Muscle of arm (tissue), 12 donors: ENCODE data around the gene HIRIP3. TPM values are rescaled to one million over a fixed set of nuclear protein-coding genes. Genes with fewer than 3 reads are reported as not detected.
"Not testable (repeated sequence)": the region's sequence is repeated elsewhere in the genome, so short reads cannot be mapped to it uniquely, and the experiment has no call there.

Source experiments
- DNase-seq: peaks from one replicate; pipeline ENCODE4 v3.0.0-alpha.2; 2013
- polyA plus RNA-seq, 12 donors: library from polyadenylated mRNA; unstranded; fragments of 120-200 nt; gene quantifications; one replicate each; pipeline ENCODE4 v1.2.1, GENCODE V29; 2013; ENCODE audit not compliant: insufficient read length in 12 of 12

HIRIP3 gene
- polyA plus RNA-seq, 12 donors: 10.2 to 15.6 (median 12.0) TPM; not detected in 1

DNA sequence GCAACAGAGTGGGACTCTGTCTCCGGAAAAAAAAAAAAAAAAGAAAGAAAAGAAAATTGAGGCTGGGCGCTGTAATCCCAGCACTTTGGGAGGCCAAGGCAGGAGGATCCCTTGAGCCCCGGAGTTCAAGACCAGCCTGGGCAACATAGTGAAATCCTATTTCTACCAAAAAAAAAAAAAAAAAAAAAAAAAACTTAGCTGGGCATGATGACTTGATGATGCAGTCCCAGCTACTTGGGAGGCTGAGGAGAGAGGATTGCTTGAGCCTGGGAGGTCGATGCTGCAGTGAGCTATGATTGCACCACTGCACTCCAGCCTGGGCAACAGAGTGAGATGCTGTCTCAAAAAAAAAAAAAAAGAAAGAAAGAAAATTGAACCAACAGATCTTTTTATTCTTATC, 22.5 kb upstream of the HIRIP3 start:
- not testable (repeated sequence) for DNase-seq

DNA sequence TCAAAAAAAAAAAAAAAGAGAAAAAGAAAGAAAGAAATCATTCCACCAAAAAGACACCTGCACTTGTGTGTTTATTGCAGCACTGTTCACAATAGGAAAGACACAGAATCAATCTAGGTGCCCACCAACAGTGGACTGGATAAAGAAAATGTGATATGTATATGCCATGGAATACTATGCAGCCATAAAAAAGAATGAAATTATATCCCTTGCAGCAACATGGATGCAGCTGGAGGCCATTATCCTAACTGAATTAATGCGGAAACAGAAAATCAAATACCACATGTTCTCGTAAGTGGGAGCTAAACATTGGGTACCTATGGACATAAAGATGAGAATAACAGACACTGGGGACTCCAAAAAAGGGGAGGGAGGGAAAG, 21.9 kb upstream of the HIRIP3 start:
- DNase-seq: no peak

DNA sequence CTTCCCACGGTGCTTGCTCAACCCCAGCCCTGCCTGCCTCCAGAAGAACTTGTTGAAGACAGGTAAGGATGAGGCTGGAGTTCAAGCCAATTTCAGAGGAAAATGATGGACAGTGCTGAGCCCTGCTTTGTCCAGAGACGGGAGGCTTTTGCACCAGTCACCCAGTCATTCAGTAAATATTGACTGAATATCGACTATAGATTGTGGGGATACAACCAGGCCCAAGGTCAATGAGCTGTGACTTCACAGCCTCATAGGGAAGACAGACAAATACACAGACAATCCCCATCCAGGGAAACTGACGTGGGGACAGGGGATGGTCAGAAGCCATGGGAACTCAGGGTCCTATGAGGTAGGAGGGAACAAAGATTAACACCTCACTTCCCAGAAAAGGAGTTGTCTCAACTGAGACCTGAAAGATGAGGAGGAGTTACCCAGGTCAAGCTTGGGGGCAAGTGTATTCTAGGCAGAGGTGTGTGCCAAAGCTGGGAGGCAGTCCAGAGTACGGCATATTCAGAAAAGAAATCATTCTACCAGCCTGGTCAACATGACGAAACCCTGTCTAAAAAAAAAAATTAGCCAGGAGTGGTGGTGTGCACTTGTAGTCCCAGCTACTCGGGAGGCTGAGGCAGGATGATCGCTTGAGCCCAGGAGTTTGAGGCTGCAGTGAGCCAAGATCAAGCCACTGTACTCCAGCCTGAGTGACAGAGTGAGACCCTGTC, 21.3 kb upstream of the HIRIP3 start:
- DNase-seq: no peak

DNA sequence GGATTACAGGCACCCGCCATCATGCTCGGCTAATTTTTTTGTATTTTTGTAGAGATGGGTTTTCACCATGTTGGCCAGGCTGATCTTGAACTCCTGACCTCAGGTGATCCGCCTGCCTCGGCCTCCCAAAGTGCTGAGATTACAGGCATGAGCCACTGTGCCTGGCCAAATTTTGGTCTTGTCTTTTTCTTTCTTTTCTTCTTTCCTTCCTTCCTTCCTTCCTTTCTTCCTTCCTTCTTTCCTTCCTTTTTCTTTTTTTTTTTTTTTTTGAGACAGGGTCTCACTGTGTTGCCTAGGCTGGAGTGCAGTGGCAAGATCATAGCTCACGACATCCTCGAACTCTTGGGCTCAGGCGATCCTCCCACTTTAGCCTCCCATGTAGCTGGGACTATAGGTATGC, 20.0 kb upstream of the HIRIP3 start:
- not testable (repeated sequence) for DNase-seq

DNA sequence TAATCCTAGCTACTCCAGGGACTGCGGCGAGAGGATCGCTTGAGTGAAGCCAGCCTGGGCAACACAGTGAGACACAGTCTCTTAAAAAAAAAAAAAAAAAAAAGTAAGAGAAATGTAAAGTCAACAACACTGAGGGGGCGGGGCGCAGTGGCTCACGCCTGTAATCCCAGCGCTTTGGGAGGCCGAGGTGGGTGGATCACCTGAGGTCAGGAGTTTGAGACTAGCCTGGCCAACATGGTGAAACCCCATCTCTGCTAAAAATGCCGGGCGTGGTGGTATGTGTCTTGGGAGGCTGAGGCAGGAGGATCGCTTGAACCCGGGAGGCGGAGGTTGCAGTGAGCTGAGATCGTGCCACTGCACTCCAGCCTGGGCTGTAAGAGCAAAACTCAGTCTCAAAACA, 17.2 kb upstream of the HIRIP3 start:
- DNase-seq: not testable (repeated sequence)

DNA sequence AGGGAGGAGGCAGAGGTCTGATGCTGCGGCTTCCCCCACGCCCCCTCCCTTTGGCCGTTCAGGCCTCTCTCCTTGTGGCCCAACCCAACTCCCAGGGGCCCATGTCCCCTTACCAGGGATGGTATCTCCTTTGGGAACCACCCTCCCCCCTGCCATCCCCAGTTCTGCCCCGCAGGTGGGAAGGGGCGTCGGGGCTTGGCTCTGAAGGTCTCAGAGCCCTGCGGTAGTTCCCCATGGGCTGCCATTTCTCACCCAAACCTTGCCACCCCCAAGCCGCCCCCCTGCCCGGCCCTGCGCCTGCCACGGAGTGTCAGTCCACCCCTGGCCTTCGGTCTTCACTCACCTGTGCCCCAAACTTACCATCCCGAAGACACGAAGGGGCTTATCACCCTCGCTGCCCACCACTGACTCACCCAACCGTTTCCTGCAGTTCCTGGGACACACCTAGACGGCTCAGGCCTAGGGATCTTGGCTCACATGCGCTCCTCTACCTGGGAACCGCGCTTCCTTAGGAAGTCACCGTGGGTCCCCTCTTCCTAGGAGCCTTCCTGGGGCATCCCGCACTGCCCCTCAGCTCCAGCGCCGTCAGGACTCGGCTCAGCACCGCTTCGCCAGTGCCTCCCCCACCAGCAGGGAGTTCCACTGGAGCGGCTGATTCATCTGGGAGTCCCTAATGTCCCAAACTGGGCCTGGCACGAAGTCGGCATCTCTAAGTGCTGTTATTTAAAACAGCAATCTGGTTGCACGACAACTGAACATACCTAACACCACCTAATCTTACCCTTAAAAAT, 16.5 kb upstream of the HIRIP3 start:
- DNase-seq: no peak

DNA sequence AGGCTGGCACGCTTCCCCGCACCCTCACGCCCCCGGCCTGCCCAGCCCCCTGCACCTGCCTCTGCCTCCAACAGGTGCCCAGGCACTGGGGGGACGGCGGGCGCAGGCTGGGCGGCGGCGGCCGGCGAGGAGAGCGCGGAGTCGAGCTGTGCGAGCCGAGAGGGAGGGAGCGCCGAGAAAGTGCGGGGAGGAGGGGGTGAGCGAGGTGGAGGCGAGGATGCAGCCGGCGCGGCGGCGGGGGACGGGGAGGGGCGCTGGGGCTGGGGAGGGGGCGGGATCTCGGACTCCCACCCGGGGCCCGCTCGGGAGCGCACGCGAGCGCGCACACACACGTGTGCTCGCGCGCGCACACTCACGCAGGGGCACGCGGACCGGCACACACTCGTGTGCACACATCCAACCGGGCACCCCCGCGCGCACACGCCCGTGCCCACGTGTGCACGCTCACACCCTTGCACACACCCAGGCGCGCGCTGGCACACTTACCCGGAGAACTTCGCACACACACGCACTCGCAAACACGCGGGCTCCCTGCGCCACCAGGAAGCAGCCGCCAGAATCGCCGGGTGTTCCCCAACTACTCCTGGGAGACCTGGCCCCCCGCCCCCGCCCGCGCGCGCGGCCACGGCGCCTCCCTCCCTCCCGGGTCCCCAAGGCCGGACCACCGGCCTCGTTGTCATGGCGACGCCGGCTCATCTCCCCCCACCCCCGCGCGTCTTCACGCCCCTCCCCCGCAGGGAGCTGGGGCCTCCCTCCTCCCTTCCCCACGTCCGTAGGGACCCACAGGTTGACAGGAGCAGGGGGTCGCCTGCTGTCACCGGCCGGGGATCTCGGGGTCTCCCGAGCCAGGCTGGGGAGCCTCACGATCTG, 15.7 kb upstream of the HIRIP3 start, which contains the start of gene DOC2A:
DOC2A (minus strand) TSS at position 184 of the 870 bp plus-strand sequence. CDS start 805 bp downstream, outside the sequence.
- no peak for DNase-seq

DNA sequence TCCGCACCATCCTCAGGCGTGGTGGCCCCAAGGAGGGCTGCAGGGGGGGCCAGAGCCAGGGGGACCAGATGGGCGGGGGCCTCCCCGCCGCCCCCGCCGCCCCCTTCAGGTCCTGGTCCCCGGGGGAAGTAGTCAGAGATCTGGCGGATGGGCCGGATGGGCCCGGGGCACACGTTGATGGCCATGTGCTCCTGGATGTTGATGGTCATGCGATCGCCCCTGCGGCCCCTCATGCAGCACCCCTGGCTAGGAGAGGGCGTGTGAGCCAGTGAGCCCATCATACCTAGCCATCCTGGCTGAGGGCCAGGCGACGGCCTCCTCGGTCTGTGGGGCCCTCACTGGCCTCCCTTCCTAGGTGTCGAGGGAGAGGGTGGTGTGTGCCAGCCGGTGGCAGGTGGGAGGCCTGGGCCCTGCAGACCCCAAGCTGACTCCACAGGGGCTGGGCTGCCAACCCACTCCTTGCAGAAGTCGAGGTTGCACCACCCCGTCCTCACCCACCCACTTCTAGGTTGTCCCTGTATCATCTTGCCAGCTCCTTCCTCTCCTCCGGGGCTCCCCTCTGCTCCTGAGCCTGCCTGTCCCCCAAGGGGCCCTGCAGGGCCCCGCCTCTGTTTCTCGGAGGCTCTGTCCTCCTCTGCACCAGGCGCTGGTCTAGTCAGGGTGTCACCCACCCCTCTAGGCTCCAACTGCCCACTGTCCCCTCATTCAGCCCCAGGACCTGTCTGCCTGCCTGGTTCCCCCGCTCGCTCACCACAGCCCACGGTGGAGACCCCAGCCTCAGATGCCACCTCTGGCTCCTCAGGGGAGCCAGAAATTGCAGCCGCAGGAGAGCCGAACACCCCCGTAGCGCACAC, 14.8 kb upstream of the HIRIP3 start:
- DNase-seq: no peak

DNA sequence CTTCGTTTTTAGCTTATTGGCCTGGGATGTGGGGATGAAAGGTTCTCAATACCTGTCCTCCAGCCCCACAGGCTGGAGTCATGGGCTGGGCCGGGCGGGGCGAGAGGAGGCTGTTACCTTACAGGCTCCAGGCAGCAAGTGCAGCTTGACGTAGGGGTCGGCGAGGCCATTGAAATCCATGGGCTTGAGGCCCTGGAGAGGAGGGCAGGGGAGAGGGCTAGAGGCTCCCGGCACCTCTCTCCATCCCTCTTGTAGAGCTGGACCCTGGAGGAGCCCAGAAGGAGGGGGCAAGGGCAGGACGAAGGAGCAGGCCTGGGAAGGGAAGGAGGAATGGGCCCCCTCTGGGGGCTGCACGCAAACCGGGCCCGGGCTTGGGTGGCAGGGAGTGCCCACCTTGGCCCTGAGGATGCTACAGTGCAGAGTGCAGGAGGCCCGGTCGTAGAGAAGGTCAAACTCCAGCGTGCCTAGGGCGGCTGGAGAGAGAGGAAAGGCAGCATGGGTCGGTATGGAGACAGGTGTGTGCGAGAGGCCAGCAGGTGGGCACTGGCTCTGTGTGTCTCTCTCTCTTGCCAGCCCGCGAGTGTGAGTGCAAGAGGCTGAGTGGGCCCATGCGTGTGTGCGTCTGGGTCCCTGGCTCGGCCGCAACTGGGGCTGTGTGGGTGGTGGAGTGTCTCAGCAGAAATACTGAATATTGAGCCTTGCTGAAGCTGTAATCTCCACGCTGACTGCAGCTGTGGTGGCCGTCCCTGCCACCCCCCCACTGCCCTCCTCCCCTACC, 13.9 kb upstream of the HIRIP3 start:
- no peak for DNase-seq

DNA sequence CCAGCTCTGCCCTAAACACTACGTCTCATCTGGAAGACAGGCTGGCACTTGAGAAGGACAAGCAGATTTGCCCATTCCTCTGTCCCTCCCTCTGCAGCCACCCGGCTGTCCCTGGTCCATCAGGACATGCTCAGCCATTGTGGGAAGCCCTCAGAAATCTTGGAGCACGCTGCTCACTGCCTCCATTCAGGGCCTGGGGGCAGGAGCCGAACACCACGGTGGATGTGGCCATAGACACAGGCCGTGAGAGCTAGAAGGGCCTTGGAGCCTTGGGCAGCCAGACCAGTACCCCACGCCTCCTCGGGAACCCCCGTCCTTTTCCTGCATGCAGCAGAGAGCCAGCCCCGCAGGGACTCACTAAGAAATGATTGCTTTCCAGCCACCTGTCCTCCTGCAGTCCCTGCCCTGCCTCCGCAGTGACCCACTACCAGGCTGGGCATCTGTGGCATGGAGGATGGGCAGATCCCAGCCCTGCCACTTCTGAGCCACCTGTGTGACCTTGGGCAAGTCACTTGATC, 12.0 kb upstream of the HIRIP3 start:
- no peak for DNase-seq

DNA sequence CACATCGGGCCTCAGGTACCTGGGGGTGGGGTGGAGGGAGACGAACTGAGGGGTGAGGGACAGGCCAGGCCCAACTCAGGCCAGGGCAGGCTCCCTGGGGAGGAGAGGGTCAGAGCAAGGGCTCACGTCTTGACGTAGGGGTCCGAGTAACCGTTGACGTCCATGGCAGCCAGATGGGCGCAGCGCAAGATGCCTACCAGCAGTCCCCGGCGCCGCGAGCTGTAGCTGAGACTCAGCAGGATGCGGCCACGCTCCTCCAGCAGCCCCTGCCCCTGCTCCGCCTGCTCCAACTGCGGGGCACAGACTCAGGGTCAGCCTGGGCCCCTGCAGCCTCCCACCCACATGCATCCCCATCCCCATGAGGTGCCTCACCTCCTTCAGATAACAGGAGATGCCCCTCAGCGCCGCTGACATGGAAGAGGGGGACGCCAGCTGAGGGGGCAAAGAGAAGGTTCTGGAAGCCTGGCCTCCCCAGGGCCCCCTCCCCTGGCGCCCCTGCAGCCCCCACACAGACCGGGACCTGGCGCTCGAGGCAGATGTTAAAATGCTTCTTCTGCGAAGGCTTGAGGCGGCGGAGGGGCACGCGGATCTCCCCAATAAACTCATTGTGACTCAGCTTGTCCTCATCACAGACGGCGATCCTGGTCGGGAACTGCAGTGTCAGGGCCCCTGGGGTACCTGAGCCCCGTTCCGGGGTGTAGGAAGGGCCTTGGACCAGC, 11.4 kb upstream of the HIRIP3 start:
- no peak for DNase-seq

DNA sequence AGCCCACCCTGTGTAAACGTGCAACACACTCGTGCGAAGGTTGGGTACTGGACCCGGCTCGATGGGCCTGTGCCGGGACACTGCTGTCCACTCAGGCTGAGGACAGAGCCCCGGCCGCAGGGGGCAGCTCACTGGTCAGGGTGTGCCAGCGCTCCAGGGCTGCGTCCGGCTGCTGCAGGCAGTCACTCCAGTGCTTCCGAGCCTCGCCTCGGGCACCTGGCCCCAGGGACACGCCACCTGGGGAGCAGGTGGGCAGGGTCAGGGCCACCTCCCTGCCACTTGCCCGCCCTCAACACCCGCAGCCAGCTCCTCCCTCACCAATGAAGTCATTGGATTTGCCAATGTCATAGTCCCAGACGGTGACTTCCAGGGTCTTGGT, 10.7 kb upstream of the HIRIP3 start:
- no peak for DNase-seq

DNA sequence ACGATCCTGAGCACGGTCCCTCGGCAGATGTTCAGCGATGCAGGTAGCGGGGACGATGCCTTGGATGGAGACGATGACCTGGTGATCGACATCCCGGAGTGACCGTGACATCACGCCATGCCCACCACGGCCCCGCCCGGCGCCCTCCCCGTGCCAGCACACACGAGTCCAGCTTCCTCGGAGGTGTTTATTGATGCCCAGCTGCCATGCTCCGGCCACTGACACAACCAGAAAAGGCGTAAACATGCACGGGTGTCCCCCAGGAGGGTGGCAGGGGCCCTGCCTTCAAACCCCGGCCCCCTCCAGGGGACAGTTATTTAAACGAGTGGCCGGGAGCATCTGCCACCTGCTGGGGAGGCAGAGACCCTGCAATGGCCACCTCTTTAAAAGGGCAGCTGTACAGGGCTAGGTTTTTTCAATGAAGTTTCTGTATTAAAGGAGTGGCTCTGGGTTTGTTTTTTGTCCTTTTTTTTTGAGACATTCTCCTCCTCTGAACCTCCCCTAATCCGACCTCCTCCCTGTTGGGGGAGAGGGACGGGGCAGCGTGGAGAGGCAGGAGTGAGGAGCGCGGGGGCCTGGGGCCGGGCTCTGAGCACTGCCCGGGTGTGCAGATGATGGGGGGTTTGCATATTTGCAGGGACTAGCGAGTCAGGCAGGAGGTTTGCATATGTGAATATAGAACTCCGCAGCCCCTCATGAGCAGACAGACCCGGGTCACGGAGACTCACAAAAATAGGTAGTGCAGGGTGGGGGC, 10.1 kb upstream of the HIRIP3 start:
- no peak for DNase-seq

DNA sequence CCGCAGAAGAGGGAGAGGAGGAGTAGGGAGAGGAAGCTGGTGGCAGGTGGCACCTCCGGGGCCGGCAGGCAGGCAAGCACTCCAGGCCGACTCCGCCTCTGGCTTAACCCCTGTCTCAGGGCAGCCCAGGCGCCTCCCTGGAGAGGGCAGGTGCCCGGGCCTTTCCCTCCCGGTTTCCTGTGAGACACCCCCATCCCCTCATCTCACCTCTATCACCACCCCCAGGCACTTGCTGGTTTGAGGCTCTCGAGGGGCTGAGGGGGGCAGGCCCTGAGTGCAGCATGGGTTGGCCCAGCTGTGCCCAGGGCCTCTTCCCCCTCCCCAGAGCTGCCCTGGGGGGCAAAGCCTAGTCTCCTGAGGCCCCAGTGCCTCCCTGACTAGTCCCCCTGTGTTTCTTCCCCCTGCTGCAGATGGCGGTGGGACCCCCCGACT, 9.4 kb upstream of the HIRIP3 start:
- DNase-seq: no peak

DNA sequence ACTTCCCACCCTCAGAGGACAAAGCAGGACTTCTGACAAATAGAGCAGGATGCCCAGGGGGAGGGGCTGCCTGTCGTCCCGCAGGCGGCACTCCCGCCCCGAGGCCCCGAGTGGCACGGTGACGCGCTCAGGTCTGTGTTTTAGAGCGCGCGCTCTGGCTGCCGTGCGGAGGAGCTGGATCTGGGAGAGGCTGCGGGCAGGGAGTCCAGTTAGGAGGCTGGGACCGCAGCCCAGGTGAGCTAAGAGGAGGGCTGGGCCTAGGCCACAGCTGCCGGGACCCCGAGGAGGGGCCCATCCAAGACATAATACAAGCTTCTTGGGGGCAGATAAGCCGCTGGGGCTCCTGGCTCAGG, 9.0 kb upstream of the HIRIP3 start:
- no peak for DNase-seq

DNA sequence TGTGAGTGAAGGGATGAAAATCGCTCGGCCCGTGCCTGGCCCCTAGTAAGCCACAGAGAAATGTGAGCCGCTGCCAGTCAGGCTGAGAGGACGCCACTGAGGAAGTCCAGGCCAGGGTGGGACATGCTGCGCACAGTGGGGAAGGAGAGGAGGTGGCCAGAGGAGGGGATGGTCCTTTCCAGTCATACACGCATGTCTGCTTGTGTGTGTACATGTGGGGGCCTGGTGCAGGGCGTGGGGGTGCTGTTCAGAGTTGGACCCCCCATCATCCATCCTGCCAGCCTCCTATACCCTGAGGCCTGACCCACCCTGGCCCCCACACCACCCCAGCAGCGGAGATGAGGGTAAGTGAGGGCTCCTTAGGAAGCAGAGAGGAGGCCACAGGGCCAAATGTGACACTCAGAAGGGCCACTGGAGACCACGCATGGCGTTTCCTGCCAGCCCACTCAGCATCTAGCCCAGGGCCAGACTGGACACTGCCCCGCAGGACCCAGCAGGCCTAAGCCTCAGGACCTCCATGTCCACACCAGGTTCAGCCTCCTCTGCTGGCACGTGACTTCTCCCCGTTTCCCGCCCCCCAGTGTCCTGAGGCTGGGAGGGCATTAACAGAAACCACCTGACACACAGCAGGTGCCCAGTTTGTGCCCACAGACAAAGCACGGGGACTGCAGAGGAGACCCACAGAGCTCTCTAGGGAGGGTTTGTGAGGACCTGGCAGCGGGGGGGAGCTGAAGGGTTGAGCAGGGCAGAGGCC, 8.4 kb upstream of the HIRIP3 start:
- no peak for DNase-seq

DNA sequence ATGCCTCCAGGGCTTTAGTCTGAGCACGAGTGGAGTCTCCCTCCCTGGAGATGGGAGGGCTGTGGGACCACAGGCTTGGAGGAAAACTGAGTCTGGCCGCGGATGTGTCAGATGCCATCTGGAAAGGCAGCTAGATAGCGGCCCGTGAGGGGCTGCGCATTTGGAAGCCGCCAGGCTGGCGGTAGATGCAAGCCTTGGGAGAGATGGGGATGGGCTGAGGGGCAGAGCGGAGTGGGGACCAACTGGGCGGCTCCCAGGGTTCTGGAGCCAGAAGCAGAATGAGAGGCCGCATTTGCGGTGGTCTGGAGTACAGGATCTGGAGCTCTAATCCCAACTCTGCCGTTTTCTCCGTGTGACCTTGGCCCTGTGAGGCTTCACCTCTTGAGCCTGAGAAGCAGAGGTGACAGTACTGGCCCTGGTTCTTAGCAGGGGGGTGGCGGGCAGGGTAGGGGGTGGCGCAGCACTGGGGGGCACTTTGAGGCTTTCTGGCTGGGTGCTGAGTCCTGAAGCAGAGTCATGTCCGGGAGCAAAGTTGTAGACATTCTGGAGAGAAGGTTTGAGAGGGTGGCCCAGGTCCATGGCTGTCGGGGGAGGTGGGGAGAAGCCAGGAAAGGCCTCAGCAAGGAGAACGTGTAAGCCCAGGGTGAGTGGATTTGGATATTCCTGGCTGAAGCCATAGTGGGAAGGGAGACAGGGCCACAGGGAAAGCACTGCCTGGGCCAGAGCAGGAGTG, 7.4 kb upstream of the HIRIP3 start:
- DNase-seq: no peak
